DND-41 (cell line): Measurements from ENCODE around the gene PRELP.

Source experiments
- CTCF ChIP-seq: IDR thresholded peaks from 2 replicates; pipeline ENCODE4 v1.5.1; 2012; ENCODE audit warnings: borderline replicate concordance, low read length, moderate library complexity, mild to moderate bottlenecking; ENCODE audit not compliant: poor library complexity, severe bottlenecking; ENCODE audit errors: extremely low read depth
- EZH2 ChIP-seq: IDR thresholded peaks from 3 replicates; pipeline ENCODE4 v1.6.1; 2012; ENCODE audit warnings: borderline replicate concordance, low read depth, mild to moderate bottlenecking, moderate library complexity, low read length, inconsistent platforms; ENCODE audit not compliant: severe bottlenecking

- TF ChIP-seq CTCF = no peak
- TF ChIP-seq EZH2 = no peak
Measured at GRCh38 chr1:203516906-203517305, 41.3 kb downstream of the PRELP start.
